CD14-positive monocyte (primary cell): ENCODE data around the gene HMBS. TPM values are rescaled to one million over a fixed set of nuclear protein-coding genes. Genes with fewer than 3 reads are reported as not detected.

Experiments used
- DNase-seq, 3 donors: peaks; one replicate each; pipeline ENCODE4 v3.0.0-alpha.2; 2011 to 2022
- H2AFZ ChIP-seq: 2 replicates; pipeline ENCODE4 v1.6.0; 2012; ENCODE audit warnings: mild to moderate bottlenecking, low read depth, low read length, inconsistent platforms; ENCODE audit not compliant: insufficient read depth, poor library complexity, severe bottlenecking
- H3K27ac ChIP-seq, 2 donors: 1 replicate in 1 of 2; 2 replicates in 1 of 2; pipeline ENCODE4 v1.5.1; 2012 to 2013; ENCODE audit warnings: low read length in 2 of 2, control low read depth in 1 of 2, inconsistent platforms in 1 of 2, low read depth in 1 of 2, mild to moderate bottlenecking in 1 of 2
- H3K27me3 ChIP-seq, 2 donors: one replicate each; pipeline versions ENCODE4 v1.6.0 to v1.6.1; 2011 to 2013; ENCODE audit warnings: low read length in 2 of 2; ENCODE audit not compliant: control insufficient read depth in 2 of 2, insufficient read depth in 2 of 2
- H3K36me3 ChIP-seq, 2 donors: replicated peaks in 1 of 2; 1 replicate in 1 of 2; 2 replicates in 1 of 2; pipeline versions ENCODE4 v1.5.1 to v1.6.1; 2012 to 2013; ENCODE audit warnings: low read length in 2 of 2, control low read depth in 1 of 2, inconsistent platforms in 1 of 2, mild to moderate bottlenecking in 1 of 2; ENCODE audit not compliant: insufficient read depth in 2 of 2, control insufficient read depth in 1 of 2
- H3K4me1 ChIP-seq, 2 donors: 1 replicate in 1 of 2; 2 replicates in 1 of 2; pipeline versions ENCODE4 v1.5.1 to v1.6.1; 2012 to 2013; ENCODE audit warnings: low read length in 2 of 2, control low read depth in 1 of 2, inconsistent platforms in 1 of 2, mild to moderate bottlenecking in 1 of 2, moderate library complexity in 1 of 2; ENCODE audit not compliant: insufficient read depth in 2 of 2, control insufficient read depth in 1 of 2
- H3K4me2 ChIP-seq: replicated peaks from 2 replicates; pipeline ENCODE3; 2012; ENCODE audit warnings: low read length, moderate library complexity, mild to moderate bottlenecking; ENCODE audit not compliant: poor library complexity, severe bottlenecking; ENCODE audit errors: extremely low read depth
- H3K4me3 ChIP-seq, 3 experiments: fragments of 200-600 bp in 1 of 3; sonication (generic) in 1 of 3; replicated peaks in 1 of 3; 1 replicate in 2 of 3; 2 replicates in 1 of 3; pipeline ENCODE4 v1.5.1; 2011 to 2013; ENCODE audit warnings: low read length in 3 of 3, mild to moderate bottlenecking in 3 of 3, control low read depth in 2 of 3, low read depth in 2 of 3, inconsistent platforms in 1 of 3, moderate library complexity in 1 of 3
- H3K79me2 ChIP-seq: 2 replicates; pipeline ENCODE4 v1.6.0; 2012; ENCODE audit warnings: mild to moderate bottlenecking, control low read depth, inconsistent platforms, low read length, moderate library complexity; ENCODE audit not compliant: insufficient read depth
- H3K9ac ChIP-seq: 2 replicates; pipeline ENCODE4 v1.6.0; 2017; ENCODE audit warnings: low read length, mild to moderate bottlenecking; ENCODE audit not compliant: insufficient read depth, poor library complexity, severe bottlenecking
- H3K9me3 ChIP-seq, 2 donors: replicated peaks in 1 of 2; 1 replicate in 1 of 2; 2 replicates in 1 of 2; pipeline versions ENCODE4 v1.5.1 to v1.6.1; 2012 to 2013; ENCODE audit warnings: low read length in 2 of 2, control low read depth in 1 of 2; ENCODE audit not compliant: control insufficient read depth in 1 of 2, insufficient read depth in 1 of 2
- H4K20me1 ChIP-seq: 2 replicates; pipeline ENCODE4 v1.6.0; 2012; ENCODE audit warnings: mild to moderate bottlenecking, low read length, control low read depth, moderate library complexity; ENCODE audit not compliant: insufficient read depth
- H3K27ac Mint-ChIP-seq, 7 donors: one replicate each; pipeline ENCODE4 v1.8.0; 2020; ENCODE audit warnings: mild to moderate bottlenecking in 7 of 7, mixed read lengths in 7 of 7, moderate library complexity in 6 of 7, inconsistent platforms in 2 of 7
- H3K27me3 Mint-ChIP-seq, 3 donors: one replicate each; pipeline ENCODE4 v1.8.0; 2021 to 2022; ENCODE audit warnings: low read depth in 3 of 3, mild to moderate bottlenecking in 3 of 3, mixed read lengths in 3 of 3, moderate library complexity in 3 of 3, inconsistent platforms in 1 of 3
- H3K36me3 Mint-ChIP-seq, 2 donors: one replicate each; pipeline ENCODE4 v1.8.0; 2020; ENCODE audit warnings: mixed read lengths in 2 of 2, inconsistent platforms in 1 of 2, mild to moderate bottlenecking in 1 of 2
- H3K4me1 Mint-ChIP-seq: one replicate; pipeline ENCODE4 v1.8.0; 2020; ENCODE audit warnings: mild to moderate bottlenecking, mixed read lengths
- H3K4me3 Mint-ChIP-seq, 2 donors: one replicate each; pipeline ENCODE4 v1.8.0; 2020; ENCODE audit warnings: mild to moderate bottlenecking in 2 of 2, mixed read lengths in 2 of 2, moderate library complexity in 1 of 2
- H3K9me3 Mint-ChIP-seq, 7 donors: one replicate each; pipeline ENCODE4 v1.8.0; 2020 to 2022; ENCODE audit warnings: mixed read lengths in 7 of 7, mild to moderate bottlenecking in 6 of 7, moderate library complexity in 6 of 7, inconsistent platforms in 2 of 7
- CTCF ChIP-seq: fragments of 200-600 bp; IDR thresholded peaks from one replicate; pipeline ENCODE4 v1.8.0; 2022; ENCODE audit warnings: antibody characterized with exemption, mild to moderate bottlenecking
- WGBS: methylation state at CpG from one replicate; pipeline ENCODE4 v1.1.5; 2013; ENCODE audit warnings: missing lambda C conversion rate; ENCODE audit not compliant: insufficient coverage; 5-methylcytosine and 5-hydroxymethylcytosine counted together
- intact Hi-C, 2 donors: fragments of 100-400 bp; cut with micrococcal nuclease; formaldehyde crosslinking; loops; one replicate each; pipeline versions ENCODE4 v1.15.0 to v1.15.1; 2023
- polyA plus RNA-seq, 3 donors: library from polyadenylated mRNA; depleted of rRNA in 1 of 3; unstranded in 2 of 3; stranded (reverse) in 1 of 3; fragments of 300-500 nt in 2 of 3; fragments of >200 nt in 1 of 3; fragmentation: Illumina TruSeq in 2 of 3; gene quantifications; 1 replicate in 2 of 3; 2 replicates in 1 of 3; pipeline ENCODE4 v1.2.3, GENCODE V29; 2012 to 2021

HMBS gene
- polyA plus RNA-seq, 3 donors, result 21.1 to 26.4 (median 25.2) TPM

- Histone ChIP-seq H3K27ac (peak overlapping the region in 1 of 2 donors; percentile 38), H3K9ac (no peak overlapping the region), H2AFZ (no peak overlapping the region), H3K4me2 (no peak overlapping the region), H3K9me3 (no peaks in the 10 kb centered on the region), H3K79me2 (peaks cover 59% of the 10 kb centered on the region), H4K20me1 (peaks cover 9% of the 10 kb centered on the region), H3K4me3 (no peak overlapping the region), H3K4me1 (peaks cover 47 to 59% of the 10 kb centered on the region in 2 donors), H3K27me3 (no peaks in the 10 kb centered on the region), H3K36me3 (peaks cover 0 to 6% of the 10 kb centered on the region in 2 donors)
- Mint-ChIP-seq H3K27me3 (peaks cover 0 to 1% (median 0%) of the 10 kb centered on the region in 3 donors), H3K4me1 (peaks cover 58% of the 10 kb centered on the region), H3K27ac (peak overlapping the region in 3 of 7 donors; percentile 8 to 30 (median 30)), H3K4me3 (no peak overlapping the region), H3K36me3 (peaks cover 10 to 16% of the 10 kb centered on the region in 2 donors), H3K9me3 (no peaks in the 10 kb centered on the region)
- DNase-seq, result no peak
- intact Hi-C loops, result loop anchor here (10.0 kb wide), 1 partner anchor 104 kb away; no protein-coding TSS in a partner anchor
- WGBS, result 92% methylated on average over 8 of the region's 9 CpGs
- no peak for TF ChIP-seq CTCF
Measured at GRCh38 chr11:119091178-119091577, 6.5 kb downstream of the HMBS start.

- no peak for TF ChIP-seq CTCF
- H3K4me3 Mint-ChIP-seq, result no peak overlapping the region
- H3K9me3 Mint-ChIP-seq, result no peaks in the 10 kb centered on the region
- H4K20me1 ChIP-seq, result peaks cover 9% of the 10 kb centered on the region
- intact Hi-C loops, result loop anchor here (10.0 kb wide), 1 partner anchor 103 kb away; no protein-coding TSS in a partner anchor
- H3K4me1 ChIP-seq, result peaks cover 45 to 53% of the 10 kb centered on the region in 2 donors
- peaks cover 18 to 27% of the 10 kb centered on the region in 2 donors for H3K36me3 Mint-ChIP-seq
- H3K27me3 Mint-ChIP-seq, result peaks cover 0 to 1% (median 0%) of the 10 kb centered on the region in 3 donors
- H2AFZ ChIP-seq, result no peak overlapping the region
- H3K9me3 ChIP-seq, result no peaks in the 10 kb centered on the region
- peak overlapping the region in 6 of 7 donors; percentile 28 to 58 (median 46) for H3K27ac Mint-ChIP-seq
- H3K9ac ChIP-seq, result peak overlapping the region; percentile 27
- H3K36me3 ChIP-seq, result peaks cover 8 to 15% of the 10 kb centered on the region in 2 donors
- no peaks in the 10 kb centered on the region for H3K27me3 ChIP-seq
- 89% methylated on average over 13 of the region's 13 CpGs for WGBS
- peak overlapping the region in 1 of 2 donors; percentile 81 for H3K27ac ChIP-seq
- no peak overlapping the region for H3K4me2 ChIP-seq
- no peak for DNase-seq
- H3K79me2 ChIP-seq, result peaks cover 56% of the 10 kb centered on the region
- H3K4me1 Mint-ChIP-seq, result peaks cover 55% of the 10 kb centered on the region
- H3K4me3 ChIP-seq, result no peak overlapping the region
Measured at GRCh38 chr11:119091966-119092879, 7.5 kb downstream of the HMBS start.
